Frontal cortex (tissue), 4 donors: Measurements from ENCODE around the gene CD207. TPM values are rescaled to one million over a fixed set of nuclear protein-coding genes. Genes with fewer than 3 reads are reported as not detected.

ENCODE experiments used
- DNase-seq, 2 donors: peaks; one replicate each; pipeline ENCODE4 v3.0.0; 2012; ENCODE audit warnings: low spot score in 2 of 2
- FAIRE-seq: peaks from 2 replicates; lab custom pipeline; 2012; peaks lifted over from hg19 to GRCh38; lab: Jason Lieb, UNC
- total RNA-seq: library from RNA; depleted of rRNA; stranded (reverse); fragments of >200 nt; gene quantifications from one replicate; pipeline ENCODE4 v1.2.3, GENCODE V29; 2014
- donor health status: control.
- donor health status: control.
- donor health status: control.

CD207 gene
- total RNA-seq, 1 donor from 2014 or later = not detected

GRCh38 chr2:70830366-70830765 is 5.2 kb downstream of the CD207 start:
- no peak for FAIRE-seq

GRCh38 chr2:70829916-70830315 is 5.7 kb downstream of the CD207 start:
- no peak for FAIRE-seq
- DNase-seq = no peak

More at GRCh38 chr2:70830366-70830765, 5.2 kb downstream of the CD207 start:
- DNase-seq = no peak

GRCh38 chr2:70828914-70829824 is 6.4 kb downstream of the CD207 start:
- FAIRE-seq (no peak), DNase-seq (no peak)

DNA sequence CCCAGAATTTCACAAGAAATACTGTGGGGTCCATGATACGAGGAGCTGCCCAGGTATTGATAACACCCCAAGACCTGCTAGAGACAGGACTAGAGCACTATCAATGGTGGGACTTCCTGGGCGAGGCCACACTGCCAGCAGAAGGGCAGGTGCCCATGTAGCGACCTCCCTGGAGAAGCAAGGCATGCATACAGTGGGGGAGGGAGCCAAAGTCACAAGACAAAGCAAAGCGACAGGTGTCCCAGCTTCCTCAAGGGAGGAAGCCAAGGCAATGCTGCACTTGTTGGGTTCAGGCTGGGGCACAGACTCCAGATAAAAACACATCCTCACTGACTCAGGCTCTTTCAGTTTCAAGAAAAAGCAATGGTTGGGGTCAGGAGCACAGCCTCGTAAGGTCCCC is 7.5 kb downstream of the CD207 start:
- DNase-seq (no peak), FAIRE-seq (no peak)

DNA sequence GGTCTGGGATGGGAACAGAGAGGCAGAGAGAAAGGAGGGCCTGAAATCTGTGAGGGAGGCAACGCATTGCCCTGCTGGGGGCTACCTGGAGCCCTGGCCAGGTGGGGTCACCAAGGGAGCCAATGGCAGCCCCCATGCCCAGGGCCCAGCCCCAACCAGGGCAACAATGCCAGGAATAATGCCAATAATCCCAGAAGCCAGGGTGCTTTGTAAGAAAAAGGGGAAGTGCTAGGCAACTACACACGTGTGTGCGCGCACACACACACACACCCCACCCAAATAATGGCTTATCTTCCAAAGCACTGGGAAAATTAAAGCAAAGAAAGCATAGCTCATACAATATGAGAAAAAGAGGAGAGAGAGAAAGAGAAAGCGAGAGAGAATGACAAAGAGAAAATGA is 8.2 kb downstream of the CD207 start:
- FAIRE-seq = no peak
- DNase-seq = no peak

GRCh38 chr2:70826696-70827350 is 8.8 kb downstream of the CD207 start:
- FAIRE-seq (no peak), DNase-seq (no peak)

GRCh38 chr2:70823249-70823648 is 12.4 kb downstream of the CD207 start:
- no peak for FAIRE-seq
- DNase-seq = no peak

GRCh38 chr2:70822843-70823242 is 12.8 kb downstream of the CD207 start:
- FAIRE-seq = no peak
- no peak for DNase-seq

- FAIRE-seq (no peak), DNase-seq (no peak)
Observed at GRCh38 chr2:70820499-70820898, 15.1 kb downstream of the CD207 start, which contains the start of gene CLEC4F. CLEC4F (minus strand) TSS chr2:70820599; CDS start chr2:70820523, 76 bp downstream.

DNA sequence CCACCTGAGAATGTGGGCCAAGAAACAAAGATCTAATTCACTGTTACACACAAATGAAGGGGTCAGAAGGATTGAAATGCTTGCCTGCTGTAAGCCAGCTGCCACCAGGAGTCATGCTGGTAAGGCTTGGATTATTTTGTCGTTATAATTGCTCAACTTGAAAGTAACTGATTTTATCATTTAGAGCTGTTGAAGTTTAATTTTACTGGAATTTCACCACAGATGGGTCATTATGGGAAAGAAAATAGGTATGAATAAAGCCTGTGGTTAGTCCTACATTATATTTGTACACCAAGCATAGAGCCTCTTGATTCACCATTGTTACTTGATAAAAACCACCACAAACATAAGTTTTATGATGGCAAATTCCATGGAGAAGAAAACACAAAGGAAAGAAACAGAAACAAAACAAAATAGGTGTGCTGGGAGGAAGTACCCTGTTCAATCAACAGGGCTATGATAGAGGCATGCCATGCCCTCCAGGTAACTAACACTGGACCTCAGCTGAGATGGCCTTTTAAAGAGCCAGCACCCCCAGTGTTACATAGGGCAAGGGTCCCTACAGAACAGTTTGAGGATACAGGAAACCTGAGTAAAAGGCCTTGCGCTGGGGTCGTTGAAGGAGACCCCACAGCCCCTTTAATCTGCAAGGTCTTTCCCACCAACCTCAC is 18.2 kb downstream of the CD207 start:
- FAIRE-seq (no peak), DNase-seq (no peak)

DNA sequence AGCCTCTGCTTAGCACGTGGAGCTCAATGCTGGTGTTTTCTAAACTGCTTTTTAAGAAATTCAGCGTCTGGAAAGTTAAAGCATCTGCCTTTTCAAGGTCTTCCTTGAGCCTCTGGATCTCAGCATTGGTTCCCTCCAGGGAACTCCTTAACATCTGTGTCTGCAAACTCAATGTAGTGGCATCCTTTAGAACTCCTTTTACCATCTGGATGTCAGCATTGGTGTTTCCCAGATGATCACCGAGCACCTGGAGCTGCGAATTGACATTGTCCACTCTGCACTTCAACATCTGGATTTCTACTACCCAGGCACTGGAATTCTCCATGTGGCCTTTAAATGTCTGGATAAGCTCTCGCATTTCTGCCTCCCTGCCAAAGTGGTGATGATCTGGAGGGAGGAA is 18.9 kb downstream of the CD207 start:
- no peak for FAIRE-seq
- no peak for DNase-seq

DNA sequence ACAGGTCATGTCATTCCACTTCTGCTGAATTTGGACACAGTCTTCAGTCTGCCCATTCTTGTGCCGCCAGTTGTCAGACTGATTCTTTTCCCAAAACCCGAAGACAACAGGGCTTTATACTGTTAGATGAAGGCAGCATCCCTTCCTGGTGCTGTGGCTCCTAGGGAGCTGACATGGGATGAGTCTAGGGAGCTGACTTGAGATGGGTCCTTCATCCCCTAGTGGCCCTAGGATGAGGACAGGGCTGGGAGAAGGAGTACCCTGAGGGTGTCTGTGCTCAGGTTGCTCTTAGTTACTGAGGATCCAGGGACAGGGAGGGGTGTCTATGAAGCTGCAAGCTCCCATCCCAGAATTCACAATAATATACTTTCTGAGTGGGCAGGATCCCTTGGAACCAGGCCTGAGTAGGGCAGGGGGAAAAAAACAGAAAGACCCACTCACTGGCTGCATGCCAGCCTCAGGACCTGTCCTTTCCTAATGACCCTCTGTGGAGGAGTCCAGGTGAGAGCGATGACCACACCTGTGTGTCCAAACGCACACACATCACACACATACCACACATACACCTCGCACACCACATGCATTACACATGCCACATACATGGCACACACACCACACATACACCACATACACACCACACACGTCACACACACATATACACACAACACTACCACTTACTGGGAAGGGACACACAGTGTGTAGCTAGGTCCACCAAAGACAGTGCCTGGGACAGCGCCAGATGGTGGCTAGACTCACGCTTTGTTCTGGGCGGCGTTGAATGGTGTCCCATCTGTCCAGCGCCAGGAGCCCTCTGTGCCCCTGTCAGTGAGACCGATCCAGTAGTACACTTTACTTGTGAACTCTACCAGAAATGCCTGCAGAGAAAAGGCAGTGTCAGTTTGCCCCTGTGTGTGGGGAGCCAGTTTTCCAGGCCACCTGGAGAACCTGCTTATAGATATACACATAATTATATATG is 26.3 kb downstream of the CD207 start:
- DNase-seq = no peak
- FAIRE-seq = no peak

- FAIRE-seq (no peak), DNase-seq (no peak)
Observed at GRCh38 chr2:70807828-70808118, 27.8 kb downstream of the CD207 start.

GRCh38 chr2:70807102-70807827 is 28.4 kb downstream of the CD207 start:
- FAIRE-seq = no peak
- no peak for DNase-seq

- no peak for DNase-seq
Observed at GRCh38 chr2:70806620-70807019, 29.0 kb downstream of the CD207 start.

GRCh38 chr2:70806013-70806412 is 29.6 kb downstream of the CD207 start:
- no peak for FAIRE-seq
- DNase-seq = no peak

More at GRCh38 chr2:70806620-70807019, 29.0 kb downstream of the CD207 start:
- FAIRE-seq = no peak

DNA sequence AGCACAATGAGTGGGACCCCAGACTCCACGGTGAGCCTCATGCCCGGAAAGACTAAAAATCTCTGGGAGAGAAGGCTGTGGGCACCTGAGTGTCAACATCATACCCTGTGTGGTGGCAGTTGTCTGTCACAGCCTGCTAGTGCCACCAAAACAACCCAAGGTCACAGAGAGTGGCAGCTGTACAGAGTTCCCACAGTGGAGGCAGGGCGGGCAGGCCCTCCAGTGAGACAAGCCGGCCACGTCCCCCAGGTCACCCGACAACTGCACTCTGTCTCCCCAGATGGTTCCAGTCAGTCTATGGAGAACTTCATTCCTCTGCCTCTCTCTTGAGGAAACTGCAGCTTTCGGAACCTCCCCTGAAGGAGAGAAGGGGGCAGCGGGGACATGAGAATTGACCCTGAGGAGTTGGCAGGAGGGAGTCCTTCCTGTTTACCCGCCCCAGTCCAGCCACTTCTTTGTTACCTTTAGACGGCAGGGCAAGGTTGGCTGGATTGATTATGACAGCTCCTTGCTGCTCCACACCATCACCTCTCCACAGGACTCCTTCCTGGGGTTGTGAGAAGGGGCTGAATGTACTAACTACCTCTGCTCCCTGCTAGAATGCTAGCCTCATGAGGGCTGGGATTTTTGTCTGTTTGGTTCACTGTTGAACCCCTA is 33.9 kb downstream of the CD207 start:
- DNase-seq (no peak), FAIRE-seq (no peak)

GRCh38 chr2:70799706-70800105 is 35.9 kb downstream of the CD207 start:
- DNase-seq = no peak
- FAIRE-seq = no peak
